ENCODE results near the gene PTPRG.

PTPRG gene

DNA sequence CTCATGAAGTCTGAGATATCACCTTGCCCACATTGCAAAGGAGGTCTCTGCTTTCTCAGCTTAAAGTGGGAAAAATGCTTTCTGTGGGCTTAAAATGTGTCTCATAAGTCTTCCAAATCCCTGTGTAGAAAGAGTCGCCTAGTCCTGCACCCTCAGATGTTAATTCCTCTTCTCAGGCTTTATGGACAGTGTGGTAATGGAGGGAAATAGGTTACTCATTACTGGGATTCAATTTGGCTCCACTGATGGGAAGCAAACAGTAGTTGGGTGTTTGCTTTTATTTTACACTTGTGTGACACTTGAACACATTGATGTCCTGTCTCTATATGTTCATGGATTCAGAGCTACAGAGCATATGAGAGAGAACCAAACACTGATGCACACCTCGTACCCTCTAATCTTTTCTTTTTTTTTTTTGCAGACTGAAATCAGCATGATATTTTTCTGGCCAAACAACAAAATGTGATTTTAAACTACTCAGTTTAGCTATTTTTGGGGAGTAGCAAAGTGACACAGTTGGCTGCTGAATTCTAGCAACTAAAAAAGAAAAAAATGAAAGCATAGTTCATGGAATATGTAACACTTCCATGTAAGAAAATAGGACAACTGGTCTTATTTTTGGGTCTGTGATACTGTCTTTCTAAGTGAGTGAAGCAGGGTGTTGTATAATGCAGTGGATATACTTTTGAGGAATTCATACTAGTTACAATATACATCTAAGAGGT, 8.6 kb downstream of the PTPRG start:
- TF ChIP-seq GATA1 (IDR thresholded peaks at IDR 0.05; ENCODE audit: low read depth, low read length), result no peak
- no peak for TF ChIP-seq POLR2A (IDR thresholded peaks at IDR 0.05; ENCODE audit: low read length)
- no peak for DNase-seq

DNA sequence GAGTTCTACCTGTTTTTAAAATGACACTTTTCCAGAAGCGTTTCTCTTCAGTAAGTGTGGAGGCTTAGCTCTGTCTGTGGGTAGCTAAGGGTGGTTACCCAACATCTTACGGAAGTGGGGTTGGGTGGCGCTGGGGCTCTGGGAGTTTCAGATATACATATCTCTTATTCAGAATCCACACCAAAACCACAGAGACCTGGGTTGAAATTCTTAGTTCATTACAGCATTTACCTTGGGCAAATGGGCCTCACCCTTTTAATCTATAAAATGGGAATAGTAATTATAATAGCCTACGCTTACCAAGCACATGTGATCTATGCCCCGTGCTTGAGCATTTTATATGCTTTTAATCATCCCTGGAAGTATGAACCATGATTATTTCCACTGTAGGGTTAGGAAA, 9.4 kb downstream of the PTPRG start:
- TF ChIP-seq POLR2A (IDR thresholded peaks at IDR 0.05; ENCODE audit: low read length) (no peak), GATA1 (IDR thresholded peaks at IDR 0.05; ENCODE audit: low read depth, low read length) (no peak)
- no peak for DNase-seq

DNA sequence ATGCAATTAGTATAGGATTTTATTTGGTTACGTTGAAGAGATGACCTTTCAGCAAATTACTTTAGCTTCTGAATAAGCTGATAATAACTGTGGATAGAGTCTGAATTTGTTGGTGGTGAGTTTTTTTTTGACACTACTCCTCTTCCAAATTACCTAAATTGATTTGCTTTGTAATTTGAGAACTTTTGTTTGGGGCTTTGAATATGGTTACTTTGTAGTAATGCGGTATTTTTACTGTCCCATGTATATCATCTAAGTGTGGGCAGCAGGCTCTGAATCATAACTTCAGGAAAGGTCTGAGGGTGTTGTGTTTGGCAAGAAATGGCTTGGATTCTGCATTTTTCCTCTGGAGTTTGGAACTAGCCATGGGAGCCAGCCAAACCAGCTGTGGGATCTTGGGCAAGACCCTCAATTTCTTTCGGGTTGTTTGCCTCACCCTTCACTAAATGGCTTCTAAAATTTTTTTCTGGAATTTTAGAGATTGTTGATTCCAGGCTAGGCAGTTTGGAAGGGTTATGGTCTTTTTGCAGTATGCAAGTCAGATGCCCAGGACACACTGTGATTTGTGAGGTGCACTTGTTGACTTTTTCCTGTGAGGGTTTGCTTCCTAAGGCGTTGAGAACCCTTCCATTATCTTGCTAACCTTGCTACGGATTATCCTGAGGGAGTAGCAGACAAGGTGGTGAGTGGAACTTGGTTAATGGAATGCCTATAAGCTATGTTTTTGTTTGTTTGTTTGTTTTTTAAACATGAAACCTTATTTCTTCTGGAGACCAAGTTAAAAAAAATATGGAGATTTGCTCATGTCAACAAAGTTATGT, 10.4 kb downstream of the PTPRG start:
- DNase-seq, result no peak
- TF ChIP-seq POLR2A (IDR thresholded peaks at IDR 0.05; ENCODE audit: low read length) (no peak), GATA1 (IDR thresholded peaks at IDR 0.05; ENCODE audit: low read depth, low read length) (no peak)

DNA sequence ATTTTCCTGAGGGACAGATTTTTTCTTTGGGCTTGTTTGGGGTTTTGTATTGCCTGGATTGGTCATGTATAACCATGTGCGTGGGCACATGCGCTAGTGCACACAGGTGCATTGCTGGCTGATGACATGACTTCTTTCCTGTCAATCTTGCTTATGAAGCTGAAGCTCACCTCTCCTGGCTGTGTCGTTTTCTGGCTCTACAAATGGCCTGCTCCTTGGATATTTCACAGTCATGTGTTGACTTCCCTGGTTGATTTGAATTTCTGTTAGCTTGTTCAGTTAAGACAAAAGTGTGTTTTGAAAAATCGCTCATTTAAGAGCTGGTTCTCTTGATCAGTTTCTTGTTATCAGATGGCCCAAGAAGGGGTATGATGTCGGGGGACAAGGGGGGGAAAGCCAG, 11.5 kb downstream of the PTPRG start:
- no peak for DNase-seq
- no peak for TF ChIP-seq POLR2A (IDR thresholded peaks at IDR 0.05; ENCODE audit: low read length)
- TF ChIP-seq GATA1 (IDR thresholded peaks at IDR 0.05; ENCODE audit: low read depth, low read length), result no peak

DNA sequence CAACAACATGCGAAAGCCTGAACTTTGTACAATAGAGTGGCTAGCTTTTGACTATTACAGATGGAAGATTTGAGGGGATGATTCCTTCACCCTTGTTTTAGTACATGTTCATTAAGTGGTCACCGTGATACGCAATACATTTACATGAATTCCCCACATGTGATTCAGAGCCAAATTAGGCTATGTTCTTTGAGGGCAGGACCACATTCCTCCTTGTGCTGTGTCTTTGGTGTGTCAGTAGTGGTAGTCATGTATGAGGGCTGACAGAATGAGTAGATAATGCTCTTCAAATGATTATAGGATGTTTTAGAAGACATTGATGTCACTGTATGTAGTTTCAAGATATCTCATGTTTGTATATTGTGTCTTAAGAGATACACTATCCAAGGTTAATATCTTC, 12.1 kb downstream of the PTPRG start:
- no peak for DNase-seq
- TF ChIP-seq GATA1 (IDR thresholded peaks at IDR 0.05; ENCODE audit: low read depth, low read length), result no peak
- no peak for TF ChIP-seq POLR2A (IDR thresholded peaks at IDR 0.05; ENCODE audit: low read length)

DNA sequence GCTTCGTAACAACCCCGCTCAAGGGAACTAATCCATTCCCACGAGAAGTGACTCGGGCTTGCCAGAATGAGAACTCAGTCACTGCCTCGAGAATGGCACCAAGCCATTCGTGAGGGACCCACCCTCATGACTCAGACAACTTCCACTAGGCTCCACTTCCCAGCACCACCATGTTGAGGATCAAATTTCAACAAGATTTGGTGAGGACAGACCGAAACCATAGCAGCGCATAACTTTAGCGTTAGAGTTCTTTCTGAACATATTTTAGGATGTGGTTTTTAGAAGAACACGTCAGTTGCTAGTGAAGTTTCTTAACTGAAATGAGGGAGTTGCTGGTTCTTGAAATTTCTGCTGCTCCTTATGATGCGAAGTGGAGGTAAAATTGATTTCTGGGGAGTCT, 13.5 kb downstream of the PTPRG start:
- DNase-seq, result no peak

DNA sequence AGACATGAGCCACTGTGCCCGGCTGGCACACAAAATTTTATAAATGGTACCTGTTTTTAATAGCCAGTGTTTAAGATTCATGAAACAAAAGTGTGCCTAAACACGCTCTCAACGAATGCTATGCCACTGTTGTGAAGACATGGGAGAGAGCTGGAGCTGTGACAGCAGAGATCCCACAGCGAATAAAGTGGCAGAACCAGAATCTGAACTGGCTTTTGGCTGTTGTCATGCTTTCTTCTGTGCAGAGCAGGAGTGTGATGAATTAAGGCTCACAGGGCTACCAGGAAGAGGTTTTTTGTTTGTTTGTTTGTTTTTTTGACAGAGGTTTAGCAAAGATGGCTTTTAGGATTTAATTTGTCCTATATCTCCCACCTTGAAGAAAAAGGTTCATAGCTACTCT, 14.5 kb downstream of the PTPRG start:
- no peak for TF ChIP-seq GATA1 (IDR thresholded peaks at IDR 0.05; ENCODE audit: low read depth, low read length)
- TF ChIP-seq POLR2A (IDR thresholded peaks at IDR 0.05; ENCODE audit: low read length), result no peak
- DNase-seq, result no peak

More for the DNA sequence above, 13.5 kb downstream of the PTPRG start:
- TF ChIP-seq GATA1 (IDR thresholded peaks at IDR 0.05; ENCODE audit: low read depth, low read length), result no peak
- no peak for TF ChIP-seq POLR2A (IDR thresholded peaks at IDR 0.05; ENCODE audit: low read length)

DNA sequence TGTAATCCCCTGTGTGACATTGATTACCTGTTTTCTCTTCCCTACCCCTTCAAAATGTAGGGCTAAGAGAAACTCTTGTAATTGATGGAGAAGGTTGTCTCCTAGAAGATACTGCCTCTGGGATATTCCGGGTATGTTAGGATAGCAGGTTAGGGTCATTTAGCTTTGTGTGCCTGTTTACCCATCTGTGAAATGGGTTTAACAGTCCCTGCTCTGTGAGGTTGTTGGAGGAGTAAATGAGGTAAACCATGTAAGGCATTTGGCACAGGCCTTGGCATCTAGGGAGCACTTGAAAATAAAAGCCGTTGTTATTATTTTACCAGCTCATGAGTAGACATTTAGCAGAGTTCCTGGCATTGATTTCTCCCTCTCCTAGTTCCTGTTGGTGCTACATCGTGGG, 16.4 kb downstream of the PTPRG start:
- DNase-seq, result no peak
- TF ChIP-seq POLR2A (IDR thresholded peaks at IDR 0.05; ENCODE audit: low read length), result no peak
- TF ChIP-seq GATA1 (IDR thresholded peaks at IDR 0.05; ENCODE audit: low read depth, low read length), result no peak

DNA sequence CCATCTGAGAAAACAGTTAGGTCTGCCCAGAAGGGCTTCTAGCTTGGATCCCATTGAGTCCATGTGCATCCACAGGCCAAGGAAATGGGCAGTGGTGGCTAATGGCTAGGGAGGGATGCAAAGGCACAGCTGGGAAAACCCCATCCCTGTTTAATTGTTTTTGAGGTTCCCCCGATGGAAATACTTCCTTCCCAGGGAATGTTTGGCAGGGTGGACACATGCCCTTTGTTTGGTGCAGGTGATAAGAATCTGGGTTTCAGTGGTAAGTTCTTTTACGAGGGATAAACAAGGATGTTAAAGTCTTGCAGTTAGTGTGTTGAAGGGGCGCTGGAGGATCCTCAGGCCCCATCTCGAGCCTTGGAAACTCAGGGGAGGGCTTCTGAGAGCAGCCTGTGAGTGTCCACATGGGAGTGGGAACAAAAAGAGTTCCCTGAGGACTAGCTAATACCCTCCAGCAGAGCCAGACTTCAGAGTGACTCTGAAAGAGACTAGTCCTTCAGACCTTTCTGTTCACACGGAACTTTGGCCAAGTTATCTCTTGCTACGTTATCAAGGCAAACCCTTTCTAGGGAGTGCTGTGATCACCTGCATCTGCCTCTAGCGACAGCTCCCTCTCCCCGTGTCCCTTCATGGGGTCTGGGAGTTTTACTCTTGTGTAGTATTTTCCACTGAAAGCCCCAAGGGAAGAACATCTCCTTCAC, 17.4 kb downstream of the PTPRG start:
- TF ChIP-seq GATA1 (IDR thresholded peaks at IDR 0.05; ENCODE audit: low read depth, low read length), result no peak
- DNase-seq, result no peak

DNA sequence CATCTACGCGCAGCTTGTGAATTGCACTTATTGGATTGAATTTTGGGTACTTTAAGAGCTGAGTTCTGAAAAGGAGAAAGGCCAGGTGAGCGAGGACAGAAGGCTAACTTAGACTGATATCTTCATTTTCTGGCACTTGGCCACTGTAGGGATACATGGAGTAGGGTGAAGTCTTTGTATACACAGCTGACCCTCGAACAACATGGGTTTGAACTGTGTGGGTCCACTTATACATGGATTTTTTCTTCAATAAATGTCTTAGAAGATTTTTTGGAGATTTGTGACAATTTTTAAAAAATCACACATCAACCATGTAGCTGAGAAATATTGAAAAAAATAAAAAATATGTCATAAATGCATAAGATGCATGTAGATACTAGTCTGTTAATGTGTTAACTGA, 18.3 kb downstream of the PTPRG start:
- TF ChIP-seq POLR2A (IDR thresholded peaks at IDR 0.05; ENCODE audit: low read length) (no peak), GATA1 (IDR thresholded peaks at IDR 0.05; ENCODE audit: low read depth, low read length) (no peak)
- DNase-seq, result no peak

DNA sequence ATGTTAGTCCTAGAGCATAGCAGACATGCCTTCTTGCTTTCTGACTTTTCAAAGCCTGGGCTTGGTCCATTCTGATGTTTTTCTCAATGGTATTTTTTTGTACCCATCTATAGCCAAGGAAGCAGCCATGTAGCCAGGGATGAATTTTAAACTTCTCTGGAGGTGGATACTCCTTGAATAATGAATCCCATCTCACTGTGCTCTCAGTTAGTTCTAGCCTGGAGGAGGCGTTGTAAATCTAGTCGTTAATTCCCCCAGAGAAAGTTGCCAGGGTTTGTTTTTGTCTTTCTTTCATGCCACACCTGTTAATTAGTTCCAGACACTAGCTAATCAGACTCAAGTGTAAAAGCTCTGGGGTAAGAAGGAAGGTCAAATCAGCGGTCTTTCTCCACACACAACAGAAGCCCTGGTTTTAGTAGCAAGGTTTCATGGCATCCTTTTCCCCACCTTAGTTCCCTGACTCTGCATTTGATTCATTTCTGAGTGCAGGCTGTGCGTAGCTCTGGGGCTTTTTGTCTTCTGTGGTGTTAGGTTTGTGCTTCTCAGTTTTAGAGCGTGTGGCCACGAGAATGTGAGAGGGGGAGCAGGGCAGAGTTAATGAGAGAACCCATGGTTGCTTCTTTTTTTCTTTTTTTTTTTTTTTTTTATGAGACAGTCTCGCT, 19.7 kb downstream of the PTPRG start:
- TF ChIP-seq GATA1 (IDR thresholded peaks at IDR 0.05; ENCODE audit: low read depth, low read length) (no peak), POLR2A (IDR thresholded peaks at IDR 0.05; ENCODE audit: low read length) (no peak)
- no peak for DNase-seq

DNA sequence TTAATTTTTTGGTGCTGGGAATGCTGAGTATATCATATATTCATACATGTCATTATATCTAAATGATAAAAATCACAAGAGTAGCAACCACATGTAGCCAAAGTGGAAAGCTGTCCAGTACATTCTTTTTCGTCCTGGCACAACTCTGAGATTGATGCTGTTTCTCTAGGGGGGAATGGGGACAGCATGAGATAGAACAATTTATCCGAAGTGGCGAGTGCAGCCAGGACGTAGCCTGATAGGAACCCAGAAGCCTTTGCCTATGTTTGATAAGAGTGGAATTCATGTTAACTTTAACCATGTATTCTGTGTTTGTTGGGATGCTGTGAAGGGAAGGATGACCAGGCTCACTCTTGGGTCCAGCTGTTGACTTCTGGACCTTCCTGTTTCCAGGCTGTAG, 20.9 kb downstream of the PTPRG start:
- no peak for DNase-seq
- TF ChIP-seq POLR2A (IDR thresholded peaks at IDR 0.05; ENCODE audit: low read length) (no peak), GATA1 (IDR thresholded peaks at IDR 0.05; ENCODE audit: low read depth, low read length) (no peak)

DNA sequence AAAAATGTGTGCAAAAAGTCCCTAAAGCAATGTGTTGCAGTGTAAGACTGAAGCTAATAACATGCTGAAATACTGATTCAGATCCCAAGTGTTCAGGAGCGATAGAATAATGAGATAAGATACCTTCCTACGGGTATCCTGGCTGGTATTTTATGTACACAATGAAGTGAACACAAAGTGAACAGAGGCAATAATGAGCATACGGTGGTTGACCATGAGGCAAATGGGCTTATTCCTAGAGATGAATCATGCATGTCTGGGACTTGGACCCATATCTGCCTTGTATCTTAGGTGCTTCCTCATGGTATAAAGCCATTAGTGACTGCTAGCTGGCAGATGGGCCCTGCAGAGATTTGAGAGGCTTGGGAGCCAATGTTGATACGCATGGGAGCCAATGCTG, 21.5 kb downstream of the PTPRG start:
- DNase-seq, result no peak
- TF ChIP-seq GATA1 (IDR thresholded peaks at IDR 0.05; ENCODE audit: low read depth, low read length) (no peak), POLR2A (IDR thresholded peaks at IDR 0.05; ENCODE audit: low read length) (no peak)
